BE2C (cell line): Measurements from ENCODE around the gene GNAL. TPM values are rescaled to one million over a fixed set of nuclear protein-coding genes. Genes with fewer than 3 reads are reported as not detected.
"Not testable (repeated sequence)": the region's sequence is repeated elsewhere in the genome, so short reads cannot be mapped to it uniquely, and the experiment has no call there.

Experiments
- DNase-seq: peaks from one replicate; pipeline ENCODE4 v3.0.0-alpha.2; 2020
- H3K27me3 ChIP-seq: fragments of 250-450 bp; sonication (Bioruptor Pico); 2 replicates; pipeline ENCODE4 v1.5.1; 2020; ENCODE audit warnings: mild to moderate bottlenecking
- H3K36me3 ChIP-seq: fragments of 250-450 bp; sonication (Bioruptor Pico); 2 replicates; pipeline ENCODE4 v1.5.1; 2020; ENCODE audit warnings: mild to moderate bottlenecking
- H3K4me1 ChIP-seq: fragments of 250-450 bp; sonication (Bioruptor Pico); 2 replicates; pipeline ENCODE4 v1.5.1; 2020
- H3K4me3 ChIP-seq: 2 replicates; pipeline ENCODE4 v1.5.1; 2011; ENCODE audit warnings: low read depth, low read length
- H3K9me3 ChIP-seq: fragments of 250-450 bp; sonication (Bioruptor Pico); 2 replicates; pipeline ENCODE4 v1.5.1; 2020
- polyA plus RNA-seq: library from polyadenylated mRNA; unstranded; fragments of >200 nt; gene quantifications from one replicate; pipeline ENCODE4 v1.2.1, GENCODE V29; 2012; ENCODE audit warnings: low read depth, missing spikeins; ENCODE audit not compliant: insufficient read length, insufficient read depth
- TF ChIP-seq, protein P1 (sequence below): IDR thresholded peaks from 2 replicates; pipeline ENCODE4 v1.5.1; 2012; ENCODE audit warnings: mild to moderate bottlenecking, low read depth, low read length

Gene GNAL
- 0.19 TPM for polyA plus RNA-seq

DNA sequence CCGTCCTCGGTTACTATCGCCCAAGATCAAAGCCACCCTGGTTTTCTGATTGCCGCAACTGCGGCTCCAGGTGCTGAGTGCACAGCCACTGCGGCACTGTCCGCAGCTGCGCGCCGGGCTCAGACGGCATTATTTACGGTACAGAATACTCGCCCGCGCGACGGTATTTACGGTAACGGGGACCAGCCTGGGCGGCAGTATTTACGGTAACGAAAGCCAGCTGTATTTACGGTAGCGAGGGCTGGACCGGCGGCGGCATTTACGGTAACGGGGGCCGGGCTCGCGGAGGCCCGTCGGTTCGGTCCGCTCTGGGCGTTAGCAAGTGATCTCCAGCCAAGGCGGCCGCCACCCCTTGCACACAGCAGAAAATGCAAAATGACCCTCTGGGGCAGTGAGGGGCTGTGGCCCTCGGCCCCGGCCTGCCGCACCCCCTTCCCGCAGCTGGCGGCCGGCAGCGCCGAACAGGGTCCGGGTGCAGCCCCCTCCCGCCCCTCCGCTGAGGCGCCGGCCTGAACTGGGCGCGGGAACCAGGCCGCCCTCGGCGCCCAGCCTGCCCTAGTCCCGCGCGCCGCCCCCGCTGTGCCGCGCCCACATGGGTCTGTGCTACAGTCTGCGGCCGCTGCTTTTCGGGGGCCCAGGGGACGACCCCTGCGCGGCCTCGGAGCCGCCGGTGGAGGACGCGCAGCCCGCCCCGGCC is at the start of gene GNAL:
Gene GNAL (plus strand): TSS at position 293 of the 697 bp plus-strand sequence. CDS start 300 bp downstream, at position 593.
- Histone ChIP-seq H3K27me3 (peaks cover 19% of the 10 kb centered on the region), H3K4me3 (peak within 1 kb of the TSS; percentile 28; the same call in 1 of the 2 replicates), H3K9me3 (no peaks in the 10 kb centered on the region), H3K4me1 (no peaks in the 10 kb centered on the region), H3K36me3 (no peaks in the 10 kb centered on the region)
- peak; percentile 63 for DNase-seq
- TF ChIP-seq, protein P1, sequence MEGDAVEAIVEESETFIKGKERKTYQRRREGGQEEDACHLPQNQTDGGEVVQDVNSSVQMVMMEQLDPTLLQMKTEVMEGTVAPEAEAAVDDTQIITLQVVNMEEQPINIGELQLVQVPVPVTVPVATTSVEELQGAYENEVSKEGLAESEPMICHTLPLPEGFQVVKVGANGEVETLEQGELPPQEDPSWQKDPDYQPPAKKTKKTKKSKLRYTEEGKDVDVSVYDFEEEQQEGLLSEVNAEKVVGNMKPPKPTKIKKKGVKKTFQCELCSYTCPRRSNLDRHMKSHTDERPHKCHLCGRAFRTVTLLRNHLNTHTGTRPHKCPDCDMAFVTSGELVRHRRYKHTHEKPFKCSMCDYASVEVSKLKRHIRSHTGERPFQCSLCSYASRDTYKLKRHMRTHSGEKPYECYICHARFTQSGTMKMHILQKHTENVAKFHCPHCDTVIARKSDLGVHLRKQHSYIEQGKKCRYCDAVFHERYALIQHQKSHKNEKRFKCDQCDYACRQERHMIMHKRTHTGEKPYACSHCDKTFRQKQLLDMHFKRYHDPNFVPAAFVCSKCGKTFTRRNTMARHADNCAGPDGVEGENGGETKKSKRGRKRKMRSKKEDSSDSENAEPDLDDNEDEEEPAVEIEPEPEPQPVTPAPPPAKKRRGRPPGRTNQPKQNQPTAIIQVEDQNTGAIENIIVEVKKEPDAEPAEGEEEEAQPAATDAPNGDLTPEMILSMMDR = no peak

DNA sequence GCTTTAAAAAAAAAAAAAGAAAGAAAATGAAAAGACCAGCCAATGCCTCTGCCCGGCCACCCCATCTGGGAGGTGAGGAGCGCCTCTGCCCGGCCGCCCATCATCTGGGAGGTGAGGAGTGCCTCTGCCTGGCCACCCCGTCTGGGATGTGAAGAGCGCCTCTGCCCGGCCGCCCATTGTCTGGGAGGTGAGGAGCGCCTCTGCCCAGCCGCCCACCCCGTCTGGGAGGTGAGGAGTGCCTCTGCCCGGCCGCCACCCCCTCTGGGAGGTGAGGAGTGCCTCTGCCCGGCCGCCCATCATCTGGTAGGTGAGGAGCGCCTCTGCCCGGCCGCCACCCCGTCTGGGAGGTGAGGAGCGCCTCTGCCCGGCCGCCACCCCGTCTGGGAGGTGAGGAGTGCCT is 41.8 kb upstream of the GNAL start:
- H3K9me3 ChIP-seq, H3K4me1 ChIP-seq, DNase-seq, H3K4me3 ChIP-seq, H3K27me3 ChIP-seq, H3K36me3 ChIP-seq: not testable (repeated sequence)

DNA sequence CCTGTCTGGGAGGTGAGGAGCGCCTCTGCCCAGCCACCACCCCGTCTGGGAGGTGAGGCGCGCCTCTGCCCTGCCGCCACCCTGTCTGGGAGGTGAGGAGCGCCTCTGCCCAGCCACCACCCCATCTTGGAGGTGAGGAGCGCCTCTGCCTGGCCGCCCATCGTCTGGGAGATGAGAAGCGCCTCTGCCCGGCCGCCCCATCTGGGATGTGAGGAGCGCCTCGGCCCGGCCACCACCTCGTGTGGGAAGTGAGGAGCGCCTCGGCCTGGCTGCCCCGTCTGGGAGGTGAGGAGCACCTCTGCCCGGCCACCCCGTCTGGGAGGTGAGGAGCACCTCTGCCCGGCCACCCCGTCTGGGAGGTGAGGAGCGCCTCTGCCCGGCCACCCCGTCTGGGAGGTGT is 41.3 kb upstream of the GNAL start:
- not testable (repeated sequence) for H3K36me3 ChIP-seq, DNase-seq, H3K9me3 ChIP-seq, H3K4me3 ChIP-seq, H3K27me3 ChIP-seq, H3K4me1 ChIP-seq

DNA sequence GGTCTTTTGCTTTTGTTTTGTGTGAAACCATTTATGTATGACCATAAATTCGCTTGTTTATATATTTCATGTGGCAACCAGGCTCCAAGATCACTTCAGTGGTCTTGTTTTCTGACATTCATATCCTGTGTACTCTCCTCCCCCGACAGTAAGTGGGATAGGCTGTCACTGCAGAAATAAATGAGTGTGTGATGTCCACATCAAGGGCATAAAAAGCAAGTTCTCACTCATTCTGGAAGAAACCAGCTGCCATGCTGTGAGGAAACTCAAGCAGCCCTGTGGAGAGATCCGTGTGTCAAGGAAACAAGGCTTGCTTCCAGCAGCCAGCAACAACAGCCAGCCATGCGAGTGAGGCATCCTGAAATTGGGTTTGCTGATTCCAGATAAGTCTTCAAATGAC is 39.2 kb upstream of the GNAL start:
- TF ChIP-seq, protein P1 = no peak
- no peak for DNase-seq
- no peaks in the 10 kb centered on the region for H3K27me3 ChIP-seq
- no peaks in the 10 kb centered on the region for H3K4me1 ChIP-seq
- H3K36me3 ChIP-seq = no peaks in the 10 kb centered on the region
- H3K9me3 ChIP-seq = no peaks in the 10 kb centered on the region
- H3K4me3 ChIP-seq = no peak overlapping the region

DNA sequence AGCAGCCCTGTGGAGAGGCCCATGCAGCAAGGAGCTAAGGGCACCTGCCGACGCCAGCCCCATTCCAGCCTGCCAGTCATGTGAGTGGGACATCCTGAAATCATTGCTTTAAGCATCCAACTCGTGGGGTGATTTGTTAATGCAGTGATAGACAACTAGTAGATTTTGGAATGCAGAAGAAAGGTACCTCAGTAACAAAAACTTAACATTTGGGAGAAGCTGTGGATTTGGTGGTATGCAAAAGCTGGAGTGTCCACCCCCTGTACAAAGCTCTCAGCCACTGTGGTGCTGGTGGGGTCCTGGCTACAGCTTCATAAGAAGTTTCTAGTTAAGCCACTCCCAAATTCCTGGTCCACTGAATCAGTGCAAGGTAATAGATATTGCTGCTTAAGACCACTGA is 37.2 kb upstream of the GNAL start:
- H3K27me3 ChIP-seq = no peaks in the 10 kb centered on the region
- TF ChIP-seq, protein P1 = no peak

DNA sequence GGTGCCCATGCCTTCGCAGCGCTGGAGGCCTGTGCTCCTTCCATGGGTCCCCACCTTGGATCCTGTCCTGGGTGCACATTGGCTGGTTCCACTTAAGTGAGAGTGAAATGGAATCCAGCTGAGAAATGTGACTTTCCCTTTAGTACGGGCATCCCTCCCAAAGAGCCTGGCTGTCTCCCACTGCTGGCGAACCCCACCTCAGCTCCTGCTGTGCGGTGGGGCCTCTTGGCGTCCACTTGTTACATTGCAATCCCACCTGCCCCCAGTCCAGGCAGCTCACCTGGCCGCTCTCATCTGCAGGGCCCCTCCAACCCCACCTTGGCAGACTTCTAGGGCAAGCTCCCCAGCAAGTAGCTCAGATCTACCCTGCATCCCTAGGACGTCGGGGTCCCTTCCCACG is 35.5 kb upstream of the GNAL start:
- Histone ChIP-seq H3K9me3 (no peaks in the 10 kb centered on the region), H3K4me3 (no peak overlapping the region), H3K4me1 (no peaks in the 10 kb centered on the region), H3K27me3 (no peaks in the 10 kb centered on the region), H3K36me3 (no peaks in the 10 kb centered on the region)
- TF ChIP-seq, protein P1 = no peak
- no peak for DNase-seq

More for the DNA sequence above, 37.2 kb upstream of the GNAL start:
- no peak for DNase-seq
- Histone ChIP-seq H3K4me3 (no peak overlapping the region), H3K36me3 (no peaks in the 10 kb centered on the region), H3K9me3 (no peaks in the 10 kb centered on the region), H3K4me1 (no peaks in the 10 kb centered on the region)

DNA sequence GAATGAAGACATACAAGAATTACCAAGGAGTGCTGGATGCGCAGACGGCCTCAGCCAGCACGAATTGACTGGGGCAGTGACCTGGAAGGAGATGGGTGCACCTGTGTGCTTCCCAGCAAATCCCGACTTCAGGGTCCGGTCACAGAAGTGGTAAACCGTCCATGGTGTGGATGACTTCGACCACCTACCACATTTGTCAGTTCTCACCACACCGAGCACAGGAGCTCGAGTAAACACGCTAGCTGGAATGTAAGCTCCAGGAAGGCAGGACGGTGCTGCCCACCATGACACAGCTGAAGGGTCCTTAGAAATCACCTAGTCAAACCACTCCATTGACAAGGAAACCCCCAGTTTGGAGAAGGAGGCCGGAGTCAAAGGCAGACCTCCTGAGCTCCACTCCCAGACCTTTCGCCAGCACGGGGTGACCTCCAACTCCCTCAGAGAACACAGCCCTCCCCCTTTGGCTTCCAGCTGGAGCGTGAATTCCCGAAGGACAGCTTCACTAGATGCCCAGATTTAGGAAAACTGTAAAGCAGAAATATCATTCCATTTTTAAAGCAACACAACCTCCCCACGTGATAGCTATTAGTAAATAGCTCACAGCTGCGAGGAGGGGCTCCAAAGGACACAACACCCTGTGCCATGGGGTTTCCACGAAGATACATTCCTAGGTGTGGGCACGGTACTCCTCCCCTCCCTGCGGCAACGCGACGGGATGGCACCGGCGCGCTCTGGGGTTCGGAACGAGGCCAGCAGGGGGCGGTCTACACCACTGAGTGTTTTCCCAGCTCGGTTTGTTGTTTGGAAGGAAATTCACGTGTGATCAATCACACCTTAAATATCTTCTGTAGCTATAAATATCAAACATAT is 34.1 kb upstream of the GNAL start:
- no peaks in the 10 kb centered on the region for H3K27me3 ChIP-seq
- H3K4me1 ChIP-seq = no peaks in the 10 kb centered on the region
- H3K4me3 ChIP-seq = no peak overlapping the region
- TF ChIP-seq, protein P1 = peak; percentile 49
- H3K9me3 ChIP-seq = no peaks in the 10 kb centered on the region
- H3K36me3 ChIP-seq = no peaks in the 10 kb centered on the region
- peak; percentile 19 for DNase-seq
